Stimulated activated CD4-positive, alpha-beta T cell treated with anti-CD3 and anti-CD28 coated beads, Interleukin-12 subunit alpha, Interleukin-12 subunit beta, amount 100 ng/mL, for 24 hours (primary cell): ENCODE measurements around the gene RIC1.
"Not testable (repeated sequence)": the region's sequence is repeated elsewhere in the genome, so short reads cannot be mapped to it uniquely, and the experiment has no call there.

ENCODE experiments used
- DNase-seq, 2 experiments: peaks; one replicate each; pipeline ENCODE4 v3.0.0-alpha.2; 2020; ENCODE audit warnings: low read depth in 2 of 2

Gene RIC1

GRCh38 chr9:5628530-5629311 lies at the start of gene RIC1:
Gene RIC1 (plus strand): TSS chr9:5629107. CDS start chr9:5629310, 203 bp downstream.
- peak; percentile 71 to 76 for DNase-seq

- no peak for DNase-seq
Observed at GRCh38 chr9:5579881-5580280, 49.0 kb upstream of the RIC1 start.

- no peak for DNase-seq
Observed at GRCh38 chr9:5580650-5581049, 48.3 kb upstream of the RIC1 start.

GRCh38 chr9:5581706-5582105 lies 47.2 kb upstream of the RIC1 start:
- DNase-seq, result not testable (repeated sequence)

GRCh38 chr9:5582835-5583195 lies 46.1 kb upstream of the RIC1 start:
- no peak for DNase-seq

GRCh38 chr9:5586391-5586802 lies 42.5 kb upstream of the RIC1 start:
- DNase-seq, result no peak

- peak in 1 of 2 experiments; percentile 28 for DNase-seq
Observed at GRCh38 chr9:5587024-5587423, 41.9 kb upstream of the RIC1 start.

GRCh38 chr9:5592231-5592630 lies 36.7 kb upstream of the RIC1 start:
- DNase-seq, result no peak

- DNase-seq, result no peak
Observed at GRCh38 chr9:5592904-5593303, 36.0 kb upstream of the RIC1 start.

- no peak for DNase-seq
Observed at GRCh38 chr9:5593904-5594303, 35.0 kb upstream of the RIC1 start.

- DNase-seq, result no peak
Observed at GRCh38 chr9:5596173-5596572, 32.7 kb upstream of the RIC1 start.

GRCh38 chr9:5608298-5609225 lies 20.3 kb upstream of the RIC1 start:
- no peak for DNase-seq

GRCh38 chr9:5609226-5609596 lies 19.7 kb upstream of the RIC1 start:
- DNase-seq, result no peak

GRCh38 chr9:5610491-5610890 lies 18.4 kb upstream of the RIC1 start:
- no peak for DNase-seq

GRCh38 chr9:5611321-5612184 lies 17.4 kb upstream of the RIC1 start:
- no peak for DNase-seq

GRCh38 chr9:5612185-5612530 lies 16.7 kb upstream of the RIC1 start:
- DNase-seq, result no peak

- no peak for DNase-seq
Observed at GRCh38 chr9:5614192-5614591, 14.7 kb upstream of the RIC1 start.

- DNase-seq, result no peak
Observed at GRCh38 chr9:5614985-5615384, 13.9 kb upstream of the RIC1 start.

GRCh38 chr9:5617749-5618148 lies 11.2 kb upstream of the RIC1 start:
- no peak for DNase-seq

GRCh38 chr9:5620494-5620893 lies 8.4 kb upstream of the RIC1 start:
- DNase-seq, result no peak

- no peak for DNase-seq
Observed at GRCh38 chr9:5621327-5621726, 7.6 kb upstream of the RIC1 start.

GRCh38 chr9:5622016-5622415 lies 6.9 kb upstream of the RIC1 start:
- DNase-seq, result no peak
